GM12873 (cell line): ENCODE data around the gene APEH.

Source experiments
- TF ChIP-seq, protein P1 (sequence below): IDR thresholded peaks from 2 replicates; pipeline ENCODE4 v1.5.1; 2012; ENCODE audit warnings: low read depth, mild to moderate bottlenecking, moderate library complexity, low read length, control low read depth; ENCODE audit not compliant: insufficient read depth; ENCODE audit errors: missing control alignments

The APEH gene

DNA sequence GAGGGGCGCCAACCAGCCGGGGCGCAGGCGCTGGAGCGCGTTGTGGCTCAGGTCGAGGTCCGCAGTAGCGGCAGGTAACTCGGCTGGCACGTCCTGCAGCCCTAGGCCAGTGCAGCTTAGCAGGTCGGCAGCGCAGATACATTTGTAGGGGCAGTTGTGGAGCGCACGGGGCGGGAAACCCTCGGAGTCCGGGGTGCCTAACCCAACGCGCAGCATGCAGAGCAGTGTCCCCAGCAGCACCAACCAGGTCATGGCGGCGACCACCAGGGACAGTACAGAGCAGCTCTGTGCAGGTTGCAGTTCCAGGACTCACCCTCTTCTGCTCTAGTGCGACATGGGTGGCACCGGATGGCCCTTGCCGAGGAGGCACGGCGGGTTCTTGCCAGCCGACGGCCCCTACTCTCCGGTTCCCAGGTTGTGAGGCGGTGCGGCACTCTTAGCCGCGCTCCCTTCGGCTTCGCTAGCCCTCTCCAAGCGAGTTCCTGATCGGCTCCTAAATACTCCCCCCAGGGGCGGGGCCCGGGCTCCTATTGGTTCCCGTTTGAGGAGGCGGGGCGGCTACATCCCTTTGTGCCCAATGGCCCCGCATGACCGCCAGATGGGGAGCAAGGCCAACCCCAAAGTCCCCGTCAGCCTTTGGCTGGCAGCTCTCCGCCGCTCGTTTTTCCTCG lies 45.2 kb downstream of the APEH start, which contains the start of gene AMIGO3:
TSS of gene AMIGO3 (minus strand) at position 471 of the 671 bp plus-strand sequence. CDS start at position 252, 219 bp downstream.
- TF ChIP-seq, protein P1, sequence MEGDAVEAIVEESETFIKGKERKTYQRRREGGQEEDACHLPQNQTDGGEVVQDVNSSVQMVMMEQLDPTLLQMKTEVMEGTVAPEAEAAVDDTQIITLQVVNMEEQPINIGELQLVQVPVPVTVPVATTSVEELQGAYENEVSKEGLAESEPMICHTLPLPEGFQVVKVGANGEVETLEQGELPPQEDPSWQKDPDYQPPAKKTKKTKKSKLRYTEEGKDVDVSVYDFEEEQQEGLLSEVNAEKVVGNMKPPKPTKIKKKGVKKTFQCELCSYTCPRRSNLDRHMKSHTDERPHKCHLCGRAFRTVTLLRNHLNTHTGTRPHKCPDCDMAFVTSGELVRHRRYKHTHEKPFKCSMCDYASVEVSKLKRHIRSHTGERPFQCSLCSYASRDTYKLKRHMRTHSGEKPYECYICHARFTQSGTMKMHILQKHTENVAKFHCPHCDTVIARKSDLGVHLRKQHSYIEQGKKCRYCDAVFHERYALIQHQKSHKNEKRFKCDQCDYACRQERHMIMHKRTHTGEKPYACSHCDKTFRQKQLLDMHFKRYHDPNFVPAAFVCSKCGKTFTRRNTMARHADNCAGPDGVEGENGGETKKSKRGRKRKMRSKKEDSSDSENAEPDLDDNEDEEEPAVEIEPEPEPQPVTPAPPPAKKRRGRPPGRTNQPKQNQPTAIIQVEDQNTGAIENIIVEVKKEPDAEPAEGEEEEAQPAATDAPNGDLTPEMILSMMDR: peak; percentile 81

DNA sequence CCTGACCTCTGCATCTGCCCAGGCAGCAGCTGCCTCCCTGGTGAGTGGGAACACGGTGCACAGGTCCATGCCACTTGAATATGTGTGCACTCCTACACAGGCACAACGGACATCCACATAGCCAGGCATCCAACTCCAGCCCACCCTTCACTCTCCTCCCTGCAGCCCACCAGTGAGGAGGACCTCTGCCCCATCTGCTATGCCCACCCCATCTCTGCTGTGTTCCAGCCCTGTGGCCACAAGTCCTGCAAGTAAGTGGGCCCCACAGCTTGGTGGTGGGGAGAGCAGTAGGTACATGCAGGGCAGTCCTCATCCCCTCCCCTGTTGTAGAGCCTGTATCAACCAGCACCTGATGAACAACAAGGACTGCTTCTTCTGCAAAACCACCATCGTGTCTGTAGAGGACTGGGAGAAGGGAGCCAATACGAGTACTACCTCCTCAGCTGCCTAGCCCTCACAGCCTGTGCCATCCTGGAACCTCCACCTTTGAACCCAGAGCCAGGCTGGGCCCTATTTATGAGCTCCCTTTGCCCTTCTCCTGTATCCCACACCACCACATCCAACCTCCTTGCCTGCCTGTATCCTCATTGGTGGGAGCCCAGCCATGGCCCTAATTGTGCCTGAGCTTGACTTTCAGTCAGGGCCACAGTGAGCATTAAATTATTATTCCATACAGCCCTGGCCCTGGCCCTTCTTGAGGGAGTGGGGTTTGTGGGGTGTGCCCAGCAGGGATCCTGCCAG lies 46.9 kb downstream of the APEH start:
- TF ChIP-seq, protein P1: no peak

DNA sequence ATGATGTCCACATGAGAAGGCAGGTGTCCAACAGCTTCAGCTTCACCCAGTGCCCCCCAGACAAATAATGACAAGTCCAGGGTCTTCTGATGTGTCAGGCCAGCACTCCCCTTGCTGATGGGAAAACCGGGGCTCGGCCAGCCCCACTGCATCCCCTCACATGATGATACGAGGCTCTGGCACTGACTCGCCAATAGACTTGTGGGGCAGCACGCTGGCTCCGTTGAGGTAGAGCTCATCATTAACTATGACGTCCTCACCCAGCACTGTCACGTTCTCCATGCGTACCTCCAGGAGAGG lies 47.4 kb downstream of the APEH start:
- TF ChIP-seq, protein P1: no peak

DNA sequence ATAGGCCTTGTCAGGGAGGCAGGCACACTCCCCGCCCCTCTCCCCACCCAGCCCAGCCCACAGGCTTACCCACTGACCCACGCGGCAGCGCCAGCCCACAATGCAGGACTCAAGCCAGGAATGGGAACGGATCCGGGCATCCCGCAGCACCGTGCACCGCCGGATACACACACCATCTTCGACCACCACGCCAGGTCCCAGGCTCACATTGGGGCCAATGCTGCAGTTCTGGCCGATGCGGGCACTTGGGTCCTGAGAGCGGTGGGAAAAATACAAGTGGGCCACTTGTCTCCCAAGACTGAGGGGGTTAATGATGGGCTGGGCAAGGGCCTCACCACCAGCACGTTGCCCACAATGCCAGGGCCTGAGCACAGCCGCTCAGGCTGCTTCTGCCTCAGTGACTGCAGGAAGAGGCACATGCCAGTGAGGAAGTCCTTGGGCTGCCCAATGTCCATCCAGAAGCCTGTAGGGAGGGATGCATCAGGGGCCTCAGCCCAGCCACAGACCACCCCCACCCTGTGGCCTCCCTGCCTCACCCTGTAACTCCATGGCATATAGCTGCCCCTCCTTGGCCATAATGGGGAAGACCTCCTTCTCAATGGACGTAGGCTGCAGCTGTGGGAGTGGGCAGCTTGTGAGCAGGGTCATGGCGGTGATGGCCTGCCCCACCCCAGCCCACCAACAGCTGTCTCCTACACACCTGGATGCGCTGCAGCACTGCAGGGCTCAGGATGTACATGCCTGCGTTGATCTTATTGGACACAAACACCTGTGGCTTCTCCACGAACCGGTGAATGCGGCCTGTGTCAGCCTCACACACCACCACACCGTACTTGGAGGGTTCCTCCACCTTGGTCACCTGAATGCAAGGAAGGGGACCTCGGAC lies 48.0 kb downstream of the APEH start:
- TF ChIP-seq, protein P1: no peak

DNA sequence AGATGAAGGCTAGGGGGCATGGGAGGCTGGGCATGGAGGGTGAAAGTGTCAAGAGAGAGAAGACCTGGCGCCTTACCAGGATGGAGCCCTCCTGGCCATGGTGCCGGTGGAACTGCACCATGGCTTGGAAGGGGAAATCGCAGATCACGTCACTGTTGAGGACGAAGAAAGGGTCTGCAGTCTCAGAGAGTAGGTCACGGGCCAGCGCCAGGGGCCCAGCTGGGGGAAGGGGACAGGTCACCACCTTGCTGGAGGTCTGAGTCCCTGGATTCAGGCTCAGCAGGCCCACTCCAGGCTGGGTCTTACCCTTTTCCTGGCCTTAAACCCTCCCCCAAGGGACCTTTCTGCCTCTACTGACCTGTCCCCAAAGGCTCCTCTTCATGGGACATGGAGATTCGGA lies 48.7 kb downstream of the APEH start:
- TF ChIP-seq, protein P1: no peak

DNA sequence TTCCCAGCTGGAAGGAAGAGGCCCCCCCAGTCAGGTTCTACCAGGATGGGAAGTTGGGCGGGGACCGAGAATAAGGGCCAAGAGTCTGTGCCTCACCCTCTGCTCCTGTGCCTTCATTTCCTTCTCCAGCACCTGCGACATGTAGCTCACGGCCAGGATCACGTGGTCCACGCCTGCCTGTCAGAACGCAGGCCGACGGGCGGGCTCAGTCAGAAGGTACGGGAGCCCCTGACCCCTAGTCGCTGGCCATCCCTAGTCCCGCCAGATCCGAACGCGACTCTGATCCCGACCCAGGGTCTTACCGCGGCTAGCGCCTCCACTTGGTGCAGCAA lies 49.1 kb downstream of the APEH start:
- TF ChIP-seq, protein P1: no peak
